ENCODE data around the gene GATB.

DNA sequence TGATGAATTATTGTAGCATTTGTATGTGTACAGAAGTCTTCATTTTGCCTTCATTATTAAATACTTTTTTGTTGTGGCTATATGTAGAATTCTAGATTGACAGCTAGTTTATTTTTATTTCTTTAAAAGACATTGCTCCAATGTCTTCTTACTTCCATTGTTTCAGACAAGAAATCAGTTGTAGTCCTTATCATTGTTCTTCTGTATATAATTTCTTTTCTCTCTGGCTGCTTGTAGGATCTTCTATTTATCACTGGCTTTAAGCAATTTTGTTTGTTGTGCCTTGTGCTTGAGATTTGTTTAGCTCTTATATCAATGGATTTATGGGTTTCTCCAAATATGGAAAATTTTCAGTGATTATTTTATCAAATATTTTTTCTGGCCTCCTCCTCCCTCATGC is 13.5 kb upstream of the GATB start:
- TF ChIP-seq, protein P1, sequence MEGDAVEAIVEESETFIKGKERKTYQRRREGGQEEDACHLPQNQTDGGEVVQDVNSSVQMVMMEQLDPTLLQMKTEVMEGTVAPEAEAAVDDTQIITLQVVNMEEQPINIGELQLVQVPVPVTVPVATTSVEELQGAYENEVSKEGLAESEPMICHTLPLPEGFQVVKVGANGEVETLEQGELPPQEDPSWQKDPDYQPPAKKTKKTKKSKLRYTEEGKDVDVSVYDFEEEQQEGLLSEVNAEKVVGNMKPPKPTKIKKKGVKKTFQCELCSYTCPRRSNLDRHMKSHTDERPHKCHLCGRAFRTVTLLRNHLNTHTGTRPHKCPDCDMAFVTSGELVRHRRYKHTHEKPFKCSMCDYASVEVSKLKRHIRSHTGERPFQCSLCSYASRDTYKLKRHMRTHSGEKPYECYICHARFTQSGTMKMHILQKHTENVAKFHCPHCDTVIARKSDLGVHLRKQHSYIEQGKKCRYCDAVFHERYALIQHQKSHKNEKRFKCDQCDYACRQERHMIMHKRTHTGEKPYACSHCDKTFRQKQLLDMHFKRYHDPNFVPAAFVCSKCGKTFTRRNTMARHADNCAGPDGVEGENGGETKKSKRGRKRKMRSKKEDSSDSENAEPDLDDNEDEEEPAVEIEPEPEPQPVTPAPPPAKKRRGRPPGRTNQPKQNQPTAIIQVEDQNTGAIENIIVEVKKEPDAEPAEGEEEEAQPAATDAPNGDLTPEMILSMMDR (IDR thresholded peaks at IDR 0.05 in 4 of 5, conservative IDR thresholded peaks at IDR 0.05 in 1 of 5): no peak
- TF ChIP-seq POLR2A (IDR thresholded peaks at IDR 0.05): no peak

Data from gastrocnemius medialis (tissue), 4 donors.